Measurements from ENCODE around the gene CDHR2.

CDHR2 gene, protein sequence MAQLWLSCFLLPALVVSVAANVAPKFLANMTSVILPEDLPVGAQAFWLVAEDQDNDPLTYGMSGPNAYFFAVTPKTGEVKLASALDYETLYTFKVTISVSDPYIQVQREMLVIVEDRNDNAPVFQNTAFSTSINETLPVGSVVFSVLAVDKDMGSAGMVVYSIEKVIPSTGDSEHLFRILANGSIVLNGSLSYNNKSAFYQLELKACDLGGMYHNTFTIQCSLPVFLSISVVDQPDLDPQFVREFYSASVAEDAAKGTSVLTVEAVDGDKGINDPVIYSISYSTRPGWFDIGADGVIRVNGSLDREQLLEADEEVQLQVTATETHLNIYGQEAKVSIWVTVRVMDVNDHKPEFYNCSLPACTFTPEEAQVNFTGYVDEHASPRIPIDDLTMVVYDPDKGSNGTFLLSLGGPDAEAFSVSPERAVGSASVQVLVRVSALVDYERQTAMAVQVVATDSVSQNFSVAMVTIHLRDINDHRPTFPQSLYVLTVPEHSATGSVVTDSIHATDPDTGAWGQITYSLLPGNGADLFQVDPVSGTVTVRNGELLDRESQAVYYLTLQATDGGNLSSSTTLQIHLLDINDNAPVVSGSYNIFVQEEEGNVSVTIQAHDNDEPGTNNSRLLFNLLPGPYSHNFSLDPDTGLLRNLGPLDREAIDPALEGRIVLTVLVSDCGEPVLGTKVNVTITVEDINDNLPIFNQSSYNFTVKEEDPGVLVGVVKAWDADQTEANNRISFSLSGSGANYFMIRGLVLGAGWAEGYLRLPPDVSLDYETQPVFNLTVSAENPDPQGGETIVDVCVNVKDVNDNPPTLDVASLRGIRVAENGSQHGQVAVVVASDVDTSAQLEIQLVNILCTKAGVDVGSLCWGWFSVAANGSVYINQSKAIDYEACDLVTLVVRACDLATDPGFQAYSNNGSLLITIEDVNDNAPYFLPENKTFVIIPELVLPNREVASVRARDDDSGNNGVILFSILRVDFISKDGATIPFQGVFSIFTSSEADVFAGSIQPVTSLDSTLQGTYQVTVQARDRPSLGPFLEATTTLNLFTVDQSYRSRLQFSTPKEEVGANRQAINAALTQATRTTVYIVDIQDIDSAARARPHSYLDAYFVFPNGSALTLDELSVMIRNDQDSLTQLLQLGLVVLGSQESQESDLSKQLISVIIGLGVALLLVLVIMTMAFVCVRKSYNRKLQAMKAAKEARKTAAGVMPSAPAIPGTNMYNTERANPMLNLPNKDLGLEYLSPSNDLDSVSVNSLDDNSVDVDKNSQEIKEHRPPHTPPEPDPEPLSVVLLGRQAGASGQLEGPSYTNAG (N-terminal part only)

DNA sequence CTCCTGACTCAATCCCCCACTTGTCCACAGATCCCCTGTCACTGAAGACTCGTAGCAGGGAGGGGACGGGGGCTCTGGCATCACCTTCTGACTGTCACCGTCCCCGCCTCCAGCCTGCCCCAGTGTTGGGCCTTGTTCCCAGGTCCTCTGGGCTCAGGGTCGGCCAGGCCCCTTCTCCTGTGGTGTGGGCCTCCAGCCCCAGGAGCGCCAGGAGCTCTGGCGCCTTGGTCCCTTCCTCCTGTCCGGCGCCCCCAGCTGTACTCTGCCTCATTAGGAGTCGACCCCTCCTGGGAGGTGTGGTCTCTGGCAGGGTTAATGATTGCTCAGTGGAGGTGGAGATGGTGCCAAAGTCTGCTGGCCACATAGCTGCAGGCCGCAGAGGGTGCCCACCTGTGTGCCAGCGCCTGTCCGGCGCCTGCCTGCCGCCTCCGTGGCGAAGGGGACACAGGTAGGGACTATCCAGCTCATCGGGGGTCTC, at the start of gene CDHR2:
Gene CDHR2 (plus strand): TSS at position 376 of the 478 bp plus-strand sequence. CDS start 16,011 bp downstream, outside the sequence.
- TF ChIP-seq, protein P1, sequence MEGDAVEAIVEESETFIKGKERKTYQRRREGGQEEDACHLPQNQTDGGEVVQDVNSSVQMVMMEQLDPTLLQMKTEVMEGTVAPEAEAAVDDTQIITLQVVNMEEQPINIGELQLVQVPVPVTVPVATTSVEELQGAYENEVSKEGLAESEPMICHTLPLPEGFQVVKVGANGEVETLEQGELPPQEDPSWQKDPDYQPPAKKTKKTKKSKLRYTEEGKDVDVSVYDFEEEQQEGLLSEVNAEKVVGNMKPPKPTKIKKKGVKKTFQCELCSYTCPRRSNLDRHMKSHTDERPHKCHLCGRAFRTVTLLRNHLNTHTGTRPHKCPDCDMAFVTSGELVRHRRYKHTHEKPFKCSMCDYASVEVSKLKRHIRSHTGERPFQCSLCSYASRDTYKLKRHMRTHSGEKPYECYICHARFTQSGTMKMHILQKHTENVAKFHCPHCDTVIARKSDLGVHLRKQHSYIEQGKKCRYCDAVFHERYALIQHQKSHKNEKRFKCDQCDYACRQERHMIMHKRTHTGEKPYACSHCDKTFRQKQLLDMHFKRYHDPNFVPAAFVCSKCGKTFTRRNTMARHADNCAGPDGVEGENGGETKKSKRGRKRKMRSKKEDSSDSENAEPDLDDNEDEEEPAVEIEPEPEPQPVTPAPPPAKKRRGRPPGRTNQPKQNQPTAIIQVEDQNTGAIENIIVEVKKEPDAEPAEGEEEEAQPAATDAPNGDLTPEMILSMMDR (IDR thresholded peaks at IDR 0.05; ENCODE audit: low read depth, low read length): no peak
- no peak for DNase-seq (ENCODE audit: extremely low read depth, low read depth)

DNA sequence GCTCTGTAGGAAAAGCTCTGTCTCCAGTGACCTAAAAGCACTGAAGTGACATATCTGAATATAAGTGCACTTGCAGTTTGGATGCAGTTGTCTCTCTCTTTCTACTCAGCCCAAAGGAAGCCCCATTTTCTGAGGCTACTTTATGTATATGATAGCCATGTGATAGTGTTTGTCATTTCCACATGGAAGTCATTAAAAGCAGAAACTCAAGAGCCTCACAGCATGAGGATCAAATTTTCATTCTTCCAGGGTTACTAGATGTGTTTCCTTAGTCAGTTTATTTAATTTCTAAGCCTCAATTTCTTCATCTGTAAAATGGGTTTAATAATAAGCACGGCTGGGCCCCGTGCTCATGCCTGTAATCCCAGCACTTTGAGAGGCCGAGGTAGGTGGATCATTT, 48.6 kb upstream of the CDHR2 start:
- peak; percentile 18 for DNase-seq (ENCODE audit: extremely low read depth, low read depth)
- TF ChIP-seq, protein P1 (IDR thresholded peaks at IDR 0.05; ENCODE audit: low read depth, low read length): no peak

- TF ChIP-seq, protein P1 (IDR thresholded peaks at IDR 0.05; ENCODE audit: low read depth, low read length): no peak
- DNase-seq (ENCODE audit: extremely low read depth, low read depth): peak; percentile 65
Measured at GRCh38 chr5:176501333-176501732, 47.8 kb upstream of the CDHR2 start.

- TF ChIP-seq, protein P1 (IDR thresholded peaks at IDR 0.05; ENCODE audit: low read depth, low read length): no peak
- no peak for DNase-seq (ENCODE audit: extremely low read depth, low read depth)
Measured at GRCh38 chr5:176503496-176503895, 45.6 kb upstream of the CDHR2 start.

GRCh38 chr5:176507911-176508310, 41.2 kb upstream of the CDHR2 start:
- TF ChIP-seq, protein P1 (IDR thresholded peaks at IDR 0.05; ENCODE audit: low read depth, low read length): no peak
- DNase-seq (ENCODE audit: extremely low read depth, low read depth): no peak

DNA sequence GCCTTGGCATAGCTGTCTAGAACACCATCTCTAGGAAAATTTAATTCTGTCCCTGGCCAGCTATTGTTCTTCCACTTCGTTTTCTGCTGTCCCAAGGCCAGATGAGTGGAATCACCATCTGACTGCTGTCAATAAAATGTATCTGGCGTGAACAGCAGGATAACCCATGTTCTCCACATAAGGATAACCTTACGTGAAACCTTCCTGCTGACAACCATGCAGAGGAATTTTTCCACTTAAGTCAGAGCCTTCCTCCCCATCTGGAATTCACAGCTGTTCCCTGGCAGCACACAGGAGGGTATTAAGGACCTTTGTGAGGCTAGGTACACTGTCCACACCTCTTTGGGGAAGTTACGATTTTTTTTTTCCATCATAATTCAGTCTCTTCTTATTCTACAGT, 40.5 kb upstream of the CDHR2 start:
- no peak for DNase-seq (ENCODE audit: extremely low read depth, low read depth)
- TF ChIP-seq, protein P1 (IDR thresholded peaks at IDR 0.05; ENCODE audit: low read depth, low read length): no peak
